Body of pancreas (tissue), 4 donors: ENCODE data around the gene MYL6B. TPM values are rescaled to one million over a fixed set of nuclear protein-coding genes. Genes with fewer than 3 reads are reported as not detected.
A peak's percentile ranks its signal among the peaks of the same experiment; 100 is the strongest.

Experiments
- ATAC-seq: fragments of 150-250 bp; one replicate; pipeline ENCODE4 v1.9.1; 2016
- DNase-seq, 4 donors: peaks; one replicate each; pipeline ENCODE4 v3.0.0-alpha.2; 2019
- H3K27ac ChIP-seq, 4 donors: fragments of 200-600 bp; sonication (generic); 1 replicate in 3 of 4; 2 replicates in 1 of 4; pipeline versions ENCODE4 v1.5.1 to v1.6.1; 2016 to 2019; ENCODE audit warnings: mild to moderate bottlenecking in 1 of 4, mixed read lengths in 1 of 4, moderate library complexity in 1 of 4
- H3K27me3 ChIP-seq, 2 donors: fragments of 200-600 bp; sonication (generic); one replicate each; pipeline ENCODE4 v1.6.0; 2016; ENCODE audit warnings: mild to moderate bottlenecking in 1 of 2
- H3K36me3 ChIP-seq, 2 donors: fragments of 200-600 bp; sonication (generic); replicated peaks in 1 of 2; 2 replicates each; pipeline ENCODE4 v1.5.1; 2016; ENCODE audit warnings: low read depth in 2 of 2; ENCODE audit not compliant: insufficient read depth in 1 of 2
- H3K4me1 ChIP-seq: fragments of 200-600 bp; sonication (generic); one replicate; pipeline ENCODE4 v1.6.0; 2016
- H3K4me3 ChIP-seq, 2 donors: fragments of 200-600 bp; sonication (generic); 1 replicate in 1 of 2; 2 replicates in 1 of 2; pipeline ENCODE4 v1.5.1; 2016 to 2019
- H3K9me3 ChIP-seq, 3 donors: fragments of 200-600 bp; sonication (generic); 1 replicate in 2 of 3; 2 replicates in 1 of 3; pipeline ENCODE4 v1.5.1; 2016
- POLR2A ChIP-seq, 3 donors: fragments of 450-650 bp; IDR thresholded peaks; one replicate each; pipeline ENCODE4 v1.6.1; 2016; ENCODE audit warnings: antibody characterized with exemption in 3 of 3, mild to moderate bottlenecking in 2 of 3
- WGBS, 2 donors: methylation state at CpG; one replicate each; pipeline ENCODE4 v1.1.5; 2017; 5-methylcytosine and 5-hydroxymethylcytosine counted together
- intact Hi-C: fragments of 100-400 bp; cut with DNase I; formaldehyde crosslinking; loops from one replicate; pipeline ENCODE4 v1.15.1; 2023
- total RNA-seq, 2 donors: library from RNA; depleted of rRNA; stranded (reverse); fragments of >200 nt; gene quantifications; one replicate each; pipeline ENCODE4 v1.1.0, GENCODE V29; 2016
- TF ChIP-seq, protein P1 (sequence below), 7 experiments: fragments of 450-650 bp in 4 of 7; fragments of 200-600 bp in 3 of 7; sonication (generic) in 3 of 7; IDR thresholded peaks; one replicate each; pipeline ENCODE4 v1.5.1; 2016 to 2019; ENCODE audit warnings: antibody characterized with exemption in 7 of 7

MYL6B gene
- total RNA-seq, result 10 to 100 TPM in 1 of 2 donors, 1 to 10 TPM in 1; 7.5 to 24.1 TPM

DNA sequence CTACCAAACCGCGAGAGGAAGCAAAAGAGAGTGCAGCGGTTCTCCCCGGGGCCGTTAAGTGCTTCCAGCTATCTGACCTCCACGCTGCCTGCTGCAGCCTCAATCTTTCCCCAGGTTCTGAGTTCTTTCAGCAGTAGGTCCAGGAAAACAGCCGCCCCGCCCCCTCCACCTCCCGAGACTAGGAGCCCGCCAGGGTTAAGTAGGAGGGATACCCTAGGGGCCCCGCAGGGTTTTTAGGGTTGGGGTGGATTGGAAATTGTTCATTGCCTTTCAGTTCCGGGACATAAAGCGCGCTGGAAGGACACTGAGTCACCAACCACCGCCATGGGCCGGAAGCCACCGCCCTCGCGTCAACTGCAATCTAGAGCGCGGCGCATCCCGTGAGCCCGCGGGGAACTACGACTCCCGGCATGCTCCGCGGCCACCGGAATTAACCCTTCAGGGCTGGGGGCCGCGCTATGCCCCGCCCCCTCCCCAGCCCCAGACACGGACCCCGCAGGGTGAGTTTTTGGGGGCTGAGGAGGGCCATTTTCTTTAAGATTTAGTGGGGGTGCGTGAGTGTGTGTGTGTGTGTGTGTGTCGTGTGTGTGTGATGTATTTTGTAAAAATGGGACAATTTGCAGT, at the start of gene MYL6B:
Gene MYL6B, plus strand, starts transcription at position 456 of the 624 bp plus-strand sequence. CDS start 1,332 bp downstream, outside the sequence.
- H3K36me3 ChIP-seq, result no peaks in the 10 kb centered on the region
- ATAC-seq, result peak; percentile 96
- peak; percentile 91 to 95 (median 94) for DNase-seq
- intact Hi-C loops, result no loop called here
- H3K4me3 ChIP-seq, result peak within 1 kb of the TSS; percentile 29 to 64
- WGBS, 2 donors, result 0% methylated on average over 18 to 37 of the region's 37 CpGs
- H3K9me3 ChIP-seq, result no peaks in the 10 kb centered on the region
- H3K27ac ChIP-seq, result peak within 1 kb of the TSS; percentile 89 to 97 (median 92)
- peaks cover 30% of the 10 kb centered on the region for H3K4me1 ChIP-seq
- H3K27me3 ChIP-seq, result no peaks in the 10 kb centered on the region
- peak; percentile 37 to 74 (median 73) for TF ChIP-seq POLR2A (IDR thresholded peaks at IDR 0.05)
- TF ChIP-seq, protein P1, sequence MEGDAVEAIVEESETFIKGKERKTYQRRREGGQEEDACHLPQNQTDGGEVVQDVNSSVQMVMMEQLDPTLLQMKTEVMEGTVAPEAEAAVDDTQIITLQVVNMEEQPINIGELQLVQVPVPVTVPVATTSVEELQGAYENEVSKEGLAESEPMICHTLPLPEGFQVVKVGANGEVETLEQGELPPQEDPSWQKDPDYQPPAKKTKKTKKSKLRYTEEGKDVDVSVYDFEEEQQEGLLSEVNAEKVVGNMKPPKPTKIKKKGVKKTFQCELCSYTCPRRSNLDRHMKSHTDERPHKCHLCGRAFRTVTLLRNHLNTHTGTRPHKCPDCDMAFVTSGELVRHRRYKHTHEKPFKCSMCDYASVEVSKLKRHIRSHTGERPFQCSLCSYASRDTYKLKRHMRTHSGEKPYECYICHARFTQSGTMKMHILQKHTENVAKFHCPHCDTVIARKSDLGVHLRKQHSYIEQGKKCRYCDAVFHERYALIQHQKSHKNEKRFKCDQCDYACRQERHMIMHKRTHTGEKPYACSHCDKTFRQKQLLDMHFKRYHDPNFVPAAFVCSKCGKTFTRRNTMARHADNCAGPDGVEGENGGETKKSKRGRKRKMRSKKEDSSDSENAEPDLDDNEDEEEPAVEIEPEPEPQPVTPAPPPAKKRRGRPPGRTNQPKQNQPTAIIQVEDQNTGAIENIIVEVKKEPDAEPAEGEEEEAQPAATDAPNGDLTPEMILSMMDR (IDR thresholded peaks at IDR 0.05), result no peak

DNA sequence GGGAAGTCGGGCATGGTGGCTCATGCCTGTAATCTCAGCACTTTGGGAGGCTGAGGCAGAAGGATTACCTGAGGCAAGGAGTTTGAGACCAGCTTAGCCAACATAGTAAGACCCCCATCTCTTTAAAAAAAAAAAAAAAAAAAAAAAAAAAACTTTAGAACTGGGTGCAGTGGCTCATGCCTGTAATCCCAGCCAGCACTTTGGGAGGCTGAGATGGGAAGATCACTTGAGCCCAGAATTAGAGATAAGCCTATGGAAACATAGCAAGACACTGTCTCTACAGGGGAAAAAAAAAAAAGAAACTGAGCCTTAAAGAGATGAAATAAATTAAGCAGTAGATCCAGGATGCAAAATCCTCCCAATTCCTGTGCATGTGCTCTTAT, 49.7 kb upstream of the MYL6B start:
- Histone ChIP-seq H3K27me3 (no peaks in the 10 kb centered on the region), H3K9me3 (no peaks in the 10 kb centered on the region), H3K27ac (peak overlapping the region in 1 of 4 donors; percentile 82), H3K4me1 (peaks cover 24% of the 10 kb centered on the region), H3K4me3 (no peak overlapping the region), H3K36me3 (peaks cover 0 to 11% of the 10 kb centered on the region in 2 donors)
- TF ChIP-seq, protein P1 (IDR thresholded peaks at IDR 0.05), result no peak
- TF ChIP-seq POLR2A (IDR thresholded peaks at IDR 0.05), result no peak
- WGBS, 2 donors, result 21 to 35% methylated on average over 1 of the region's 1 CpG
- intact Hi-C loops, result no loop called here
- DNase-seq (no peak), ATAC-seq (no peak)

DNA sequence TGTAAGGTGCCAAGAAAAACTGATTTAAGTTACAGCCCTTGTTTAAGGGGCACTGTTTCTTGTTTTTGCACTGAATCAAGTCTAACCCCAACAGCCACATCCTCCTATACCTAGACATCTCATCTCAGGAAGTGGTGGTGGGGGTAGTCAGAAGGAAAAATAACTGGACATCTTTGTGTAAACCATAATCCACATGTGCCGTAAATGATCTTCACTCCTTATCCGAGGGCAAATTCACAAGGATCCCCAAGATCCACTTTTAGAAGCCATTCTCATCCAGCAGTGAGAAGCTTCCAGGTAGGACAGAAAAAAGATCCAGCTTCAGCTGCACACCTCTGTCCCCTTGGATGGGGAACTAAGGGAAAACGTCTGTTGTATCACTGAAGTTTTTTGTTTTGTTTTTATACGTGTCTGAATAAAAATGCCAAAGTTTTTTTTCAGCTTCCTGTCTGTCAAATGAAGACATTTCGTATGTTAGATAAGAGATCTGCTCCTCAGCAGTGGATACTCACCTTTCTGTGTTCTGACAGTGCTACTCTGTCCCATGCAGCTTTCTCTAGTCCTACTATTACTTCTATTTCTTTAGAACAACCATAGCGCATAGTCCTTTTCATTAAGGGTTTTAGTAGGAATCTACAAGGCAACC, 49.2 kb upstream of the MYL6B start:
- no peaks in the 10 kb centered on the region for H3K27me3 ChIP-seq
- WGBS, 2 donors, result 24% methylated on average over 6 of the region's 6 CpGs
- peaks cover 0 to 16% of the 10 kb centered on the region in 2 donors for H3K36me3 ChIP-seq
- no peak for DNase-seq
- H3K4me1 ChIP-seq, result peaks cover 24% of the 10 kb centered on the region
- intact Hi-C loops, result no loop called here
- H3K4me3 ChIP-seq, result peak overlapping the region in 1 of 2 donors; percentile 25
- no peak for ATAC-seq
- no peak for TF ChIP-seq POLR2A (IDR thresholded peaks at IDR 0.05)
- TF ChIP-seq, protein P1 (IDR thresholded peaks at IDR 0.05), result no peak
- H3K27ac ChIP-seq, result peak overlapping the region in 3 of 4 donors; percentile 82 to 85 (median 82)
- H3K9me3 ChIP-seq, result no peaks in the 10 kb centered on the region

DNA sequence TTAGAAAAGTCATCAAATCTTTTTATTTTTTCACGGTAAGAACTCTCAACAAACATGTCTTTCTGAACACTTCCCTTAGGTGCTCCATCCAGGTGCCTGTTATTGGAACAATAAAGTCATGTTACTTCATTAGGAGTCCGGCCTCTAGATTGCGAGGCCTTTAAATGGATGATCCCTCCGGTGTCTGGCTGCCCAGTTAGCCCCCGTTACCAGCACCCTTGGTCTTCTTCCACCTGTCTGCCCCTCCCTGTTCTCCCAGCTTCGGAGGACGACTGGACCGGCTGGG, 48.6 kb upstream of the MYL6B start:
- H3K4me3 ChIP-seq, result peak overlapping the region in 1 of 2 donors; percentile 25
- H3K36me3 ChIP-seq, result peaks cover 0 to 22% of the 10 kb centered on the region in 2 donors
- no peak for DNase-seq
- no peaks in the 10 kb centered on the region for H3K27me3 ChIP-seq
- TF ChIP-seq POLR2A (IDR thresholded peaks at IDR 0.05), result no peak
- TF ChIP-seq, protein P1 (IDR thresholded peaks at IDR 0.05), result no peak
- no peaks in the 10 kb centered on the region for H3K9me3 ChIP-seq
- ATAC-seq, result no peak
- peak overlapping the region; percentile 78 to 85 (median 82) for H3K27ac ChIP-seq
- 0 to 2% methylated on average over 8 of the region's 8 CpGs for WGBS, 2 donors
- H3K4me1 ChIP-seq, result peaks cover 24% of the 10 kb centered on the region
- intact Hi-C loops, result no loop called here
